ENCODE measurements around the gene EFL1. TPM values are rescaled to one million over a fixed set of nuclear protein-coding genes. Genes with fewer than 3 reads are reported as not detected.

The EFL1 gene
- total RNA-seq, 1 donor from 2014 or later: 19.3 TPM

DNA sequence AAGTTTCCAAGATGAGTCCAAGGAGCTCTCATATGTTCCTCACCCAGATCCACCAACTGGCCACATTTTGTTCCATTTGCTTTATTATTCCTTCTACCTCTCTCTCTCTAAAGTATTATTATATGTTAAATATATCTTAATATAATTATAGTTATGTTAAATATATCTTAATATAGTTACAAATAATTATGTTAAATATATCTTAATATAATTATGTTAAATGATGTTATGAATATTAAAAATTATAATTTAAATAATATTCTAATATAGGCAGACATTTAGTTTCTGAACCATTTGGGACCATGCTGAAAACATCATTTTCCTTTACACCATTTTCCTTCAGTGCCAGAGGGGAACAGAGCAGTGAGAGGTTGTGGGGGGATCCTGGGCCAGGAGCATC is 166.7 kb downstream of the EFL1 start:
- Mint-ChIP-seq H3K27me3 (ENCODE audit: unreplicated experiment) (peaks cover 2% of the 10 kb centered on the region), H3K36me3 (ENCODE audit: low read depth, unreplicated experiment) (no peaks in the 10 kb centered on the region), H3K27ac (ENCODE audit: unreplicated experiment) (no peak overlapping the region), H3K4me3 (ENCODE audit: unreplicated experiment) (no peak overlapping the region), H3K4me1 (ENCODE audit: unreplicated experiment) (peaks cover 9% of the 10 kb centered on the region), H3K9me3 (ENCODE audit: unreplicated experiment) (no peaks in the 10 kb centered on the region)
- no peak for DNase-seq (ENCODE audit: low spot score)
- TF ChIP-seq, protein P1, sequence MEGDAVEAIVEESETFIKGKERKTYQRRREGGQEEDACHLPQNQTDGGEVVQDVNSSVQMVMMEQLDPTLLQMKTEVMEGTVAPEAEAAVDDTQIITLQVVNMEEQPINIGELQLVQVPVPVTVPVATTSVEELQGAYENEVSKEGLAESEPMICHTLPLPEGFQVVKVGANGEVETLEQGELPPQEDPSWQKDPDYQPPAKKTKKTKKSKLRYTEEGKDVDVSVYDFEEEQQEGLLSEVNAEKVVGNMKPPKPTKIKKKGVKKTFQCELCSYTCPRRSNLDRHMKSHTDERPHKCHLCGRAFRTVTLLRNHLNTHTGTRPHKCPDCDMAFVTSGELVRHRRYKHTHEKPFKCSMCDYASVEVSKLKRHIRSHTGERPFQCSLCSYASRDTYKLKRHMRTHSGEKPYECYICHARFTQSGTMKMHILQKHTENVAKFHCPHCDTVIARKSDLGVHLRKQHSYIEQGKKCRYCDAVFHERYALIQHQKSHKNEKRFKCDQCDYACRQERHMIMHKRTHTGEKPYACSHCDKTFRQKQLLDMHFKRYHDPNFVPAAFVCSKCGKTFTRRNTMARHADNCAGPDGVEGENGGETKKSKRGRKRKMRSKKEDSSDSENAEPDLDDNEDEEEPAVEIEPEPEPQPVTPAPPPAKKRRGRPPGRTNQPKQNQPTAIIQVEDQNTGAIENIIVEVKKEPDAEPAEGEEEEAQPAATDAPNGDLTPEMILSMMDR (IDR thresholded peaks at IDR 0.05; ENCODE audit: unreplicated experiment): no peak

DNA sequence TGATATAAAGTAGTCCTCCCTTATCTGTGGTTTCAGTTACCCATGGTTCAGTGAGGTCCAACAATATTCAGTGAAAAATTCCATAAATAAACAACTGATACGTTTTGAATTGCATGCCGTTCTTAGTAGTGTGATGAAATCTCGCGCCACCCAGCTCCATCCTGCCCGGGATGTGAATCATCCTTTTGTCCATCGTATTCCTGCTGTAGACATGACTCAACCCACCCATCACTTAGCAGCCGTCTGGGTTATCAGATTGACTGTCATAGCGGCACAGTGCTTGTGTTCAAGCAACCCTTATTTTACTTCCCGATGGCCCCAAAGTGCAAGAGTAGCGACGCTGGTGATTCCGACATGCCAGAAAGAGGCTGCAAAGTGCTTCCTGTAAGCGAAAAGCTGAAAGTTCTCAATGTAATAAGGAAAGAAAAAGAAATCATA is 168.7 kb downstream of the EFL1 start:
- TF ChIP-seq, protein P1 (IDR thresholded peaks at IDR 0.05; ENCODE audit: unreplicated experiment): no peak
- H3K27me3 Mint-ChIP-seq (ENCODE audit: unreplicated experiment): no peaks in the 10 kb centered on the region
- no peaks in the 10 kb centered on the region for H3K36me3 Mint-ChIP-seq (ENCODE audit: low read depth, unreplicated experiment)
- no peaks in the 10 kb centered on the region for H3K9me3 Mint-ChIP-seq (ENCODE audit: unreplicated experiment)
- H3K4me3 Mint-ChIP-seq (ENCODE audit: unreplicated experiment): no peak overlapping the region
- DNase-seq (ENCODE audit: low spot score): no peak
- no peak overlapping the region for H3K27ac Mint-ChIP-seq (ENCODE audit: unreplicated experiment)
- H3K4me1 Mint-ChIP-seq (ENCODE audit: unreplicated experiment): no peaks in the 10 kb centered on the region

DNA sequence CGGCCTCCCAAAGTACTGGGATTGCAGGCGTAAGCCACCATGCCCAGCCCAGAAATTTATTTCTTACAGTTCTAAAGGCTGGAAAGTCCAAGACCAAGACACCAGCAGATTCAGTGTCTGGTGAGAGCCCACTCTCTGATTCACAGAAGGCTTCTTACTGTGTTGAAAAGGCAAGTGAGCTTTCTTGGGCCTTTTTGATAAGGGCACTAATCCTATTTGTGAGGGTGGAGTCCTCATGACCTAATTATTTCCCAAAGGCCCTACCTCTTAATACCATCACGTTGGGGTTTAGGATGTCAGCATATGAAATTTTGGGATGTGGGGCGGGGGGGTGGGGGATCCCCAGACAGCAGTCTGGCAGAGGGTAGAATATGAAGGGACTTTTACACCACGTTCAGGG is 169.2 kb downstream of the EFL1 start:
- no peaks in the 10 kb centered on the region for H3K36me3 Mint-ChIP-seq (ENCODE audit: low read depth, unreplicated experiment)
- no peak overlapping the region for H3K4me3 Mint-ChIP-seq (ENCODE audit: unreplicated experiment)
- H3K27me3 Mint-ChIP-seq (ENCODE audit: unreplicated experiment): no peaks in the 10 kb centered on the region
- DNase-seq (ENCODE audit: low spot score): no peak
- no peak overlapping the region for H3K27ac Mint-ChIP-seq (ENCODE audit: unreplicated experiment)
- TF ChIP-seq, protein P1 (IDR thresholded peaks at IDR 0.05; ENCODE audit: unreplicated experiment): no peak
- no peaks in the 10 kb centered on the region for H3K4me1 Mint-ChIP-seq (ENCODE audit: unreplicated experiment)
- no peaks in the 10 kb centered on the region for H3K9me3 Mint-ChIP-seq (ENCODE audit: unreplicated experiment)

DNA sequence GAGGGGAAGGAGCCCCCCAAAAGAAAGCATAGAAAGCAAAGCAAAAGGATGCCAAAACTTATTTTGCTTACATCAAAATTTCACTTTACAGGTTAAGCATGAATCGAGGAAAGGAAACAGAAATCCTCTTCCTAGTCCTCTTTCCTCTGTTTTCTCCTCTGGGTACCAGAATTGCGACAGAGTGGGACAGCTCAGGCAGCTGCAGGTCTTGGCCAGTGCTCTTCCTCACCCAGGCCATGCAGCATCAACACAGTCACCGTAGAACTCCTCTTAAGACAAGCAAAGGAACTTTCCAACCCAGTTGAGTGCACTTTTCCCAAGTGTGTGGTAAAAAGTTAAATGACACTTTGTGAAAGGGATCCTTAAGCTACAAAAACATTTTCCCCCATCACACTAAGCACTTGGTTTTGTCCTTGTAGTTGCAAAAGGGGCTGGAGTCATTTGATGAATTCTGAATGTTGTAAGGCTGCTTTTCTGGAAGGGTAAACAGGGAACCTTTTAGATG is 170.8 kb downstream of the EFL1 start:
- H3K27ac Mint-ChIP-seq (ENCODE audit: unreplicated experiment): no peak overlapping the region
- no peaks in the 10 kb centered on the region for H3K27me3 Mint-ChIP-seq (ENCODE audit: unreplicated experiment)

DNA sequence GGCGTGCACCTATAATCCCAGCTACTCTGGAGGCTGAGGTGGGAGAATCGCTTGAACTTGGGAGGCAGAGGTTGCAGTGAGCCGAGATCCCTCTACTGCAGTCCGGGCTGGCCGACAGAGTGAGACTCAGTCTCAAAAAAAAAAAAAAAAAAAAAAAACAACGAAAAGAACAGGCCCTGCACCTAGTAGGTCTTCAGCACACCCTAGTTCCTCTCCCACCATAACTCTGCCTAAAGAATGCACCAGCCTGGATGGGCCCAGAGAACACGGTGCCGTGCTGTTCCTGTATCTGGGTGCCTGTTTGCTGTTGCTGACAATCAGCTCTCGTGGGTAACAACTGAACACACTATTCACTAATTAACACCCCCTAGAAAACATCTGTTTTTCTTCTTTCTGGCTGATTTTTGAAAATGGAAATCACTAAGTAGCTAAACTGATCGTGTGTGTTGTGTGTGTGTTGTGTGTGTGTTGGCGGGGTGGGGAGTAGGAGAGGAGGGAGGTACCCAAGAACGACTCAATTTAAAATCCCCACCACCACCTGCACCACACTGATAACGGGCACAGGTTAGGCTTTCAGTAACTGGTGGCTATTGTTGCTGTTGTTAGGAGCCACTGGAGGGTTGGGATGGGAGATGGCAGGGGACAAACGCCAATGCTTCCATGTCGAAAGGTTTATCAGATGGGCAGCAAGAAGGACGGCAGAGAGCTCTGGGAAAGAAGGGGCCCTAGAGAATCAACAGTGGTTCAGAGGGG is 176.1 kb downstream of the EFL1 start:
- H3K4me1 Mint-ChIP-seq (ENCODE audit: unreplicated experiment): no peaks in the 10 kb centered on the region
- H3K36me3 Mint-ChIP-seq (ENCODE audit: low read depth, unreplicated experiment): no peaks in the 10 kb centered on the region
- H3K4me3 Mint-ChIP-seq (ENCODE audit: unreplicated experiment): no peak overlapping the region
- no peak for DNase-seq (ENCODE audit: low spot score)
- H3K27me3 Mint-ChIP-seq (ENCODE audit: unreplicated experiment): peaks cover 2% of the 10 kb centered on the region
- TF ChIP-seq, protein P1 (IDR thresholded peaks at IDR 0.05; ENCODE audit: unreplicated experiment): no peak
- H3K9me3 Mint-ChIP-seq (ENCODE audit: unreplicated experiment): no peaks in the 10 kb centered on the region
- no peak overlapping the region for H3K27ac Mint-ChIP-seq (ENCODE audit: unreplicated experiment)

More for the DNA sequence above, 170.8 kb downstream of the EFL1 start:
- TF ChIP-seq, protein P1 (IDR thresholded peaks at IDR 0.05; ENCODE audit: unreplicated experiment): no peak
- Mint-ChIP-seq H3K4me1 (ENCODE audit: unreplicated experiment) (no peaks in the 10 kb centered on the region), H3K4me3 (ENCODE audit: unreplicated experiment) (no peak overlapping the region), H3K9me3 (ENCODE audit: unreplicated experiment) (no peaks in the 10 kb centered on the region), H3K36me3 (ENCODE audit: low read depth, unreplicated experiment) (no peaks in the 10 kb centered on the region)
- DNase-seq (ENCODE audit: low spot score): no peak

Measured in endothelial cell (in vitro differentiated cells).